Trophoblast cell (in vitro differentiated cells and primary cell): ENCODE data around the gene MZT2A.
"Not testable (repeated sequence)": the region's sequence is repeated elsewhere in the genome, so short reads cannot be mapped to it uniquely, and the experiment has no call there.

Source experiments
- DNase-seq, 2 donors: peaks; one replicate each; pipeline ENCODE4 v3.0.0-alpha.2; 2016
- H2AFZ ChIP-seq: 2 replicates; pipeline ENCODE4 v1.6.1; 2013; ENCODE audit warnings: low read length, moderate library complexity, mild to moderate bottlenecking; ENCODE audit not compliant: insufficient read depth, poor library complexity
- H2AK5ac ChIP-seq: 2 replicates; pipeline ENCODE4 v1.6.1; 2013; ENCODE audit warnings: mild to moderate bottlenecking, low read length
- H2BK120ac ChIP-seq: 2 replicates; pipeline ENCODE4 v1.6.1; 2013; ENCODE audit warnings: low read length, mild to moderate bottlenecking, moderate library complexity; ENCODE audit not compliant: insufficient read depth, poor library complexity
- H2BK12ac ChIP-seq: 2 replicates; pipeline ENCODE4 v1.6.1; 2013; ENCODE audit warnings: mild to moderate bottlenecking, low read length, moderate library complexity
- H2BK5ac ChIP-seq: 2 replicates; pipeline ENCODE4 v1.6.1; 2013; ENCODE audit warnings: low read length, low read depth, moderate library complexity, mild to moderate bottlenecking; ENCODE audit not compliant: poor library complexity
- H3K14ac ChIP-seq: 2 replicates; pipeline ENCODE4 v1.6.1; 2013; ENCODE audit warnings: mild to moderate bottlenecking, low read length
- H3K18ac ChIP-seq: 2 replicates; pipeline ENCODE4 v1.6.1; 2013; ENCODE audit warnings: mild to moderate bottlenecking, low read length
- H3K23ac ChIP-seq: 2 replicates; pipeline ENCODE4 v1.6.1; 2013; ENCODE audit warnings: low read length
- H3K27ac ChIP-seq: 2 replicates; pipeline ENCODE4 v1.5.1; 2013; ENCODE audit warnings: low read depth, mild to moderate bottlenecking, inconsistent platforms, low read length, moderate library complexity
- H3K27me3 ChIP-seq: 2 replicates; pipeline ENCODE4 v1.6.1; 2013; ENCODE audit warnings: inconsistent platforms, mild to moderate bottlenecking, low read length, moderate library complexity; ENCODE audit not compliant: insufficient read depth
- H3K36me3 ChIP-seq, 2 experiments: 1 replicate in 1 of 2; 2 replicates in 1 of 2; pipeline ENCODE4 v1.6.1; 2013; ENCODE audit warnings: low read length in 2 of 2, mild to moderate bottlenecking in 2 of 2, moderate library complexity in 1 of 2; ENCODE audit not compliant: insufficient read depth in 2 of 2, control insufficient read depth in 1 of 2
- H3K4ac ChIP-seq: 2 replicates; pipeline ENCODE4 v1.6.1; 2013; ENCODE audit warnings: low read depth, mild to moderate bottlenecking, low read length, moderate library complexity
- H3K4me1 ChIP-seq, 2 experiments: 1 replicate in 1 of 2; 2 replicates in 1 of 2; pipeline ENCODE4 v1.6.1; 2013; ENCODE audit warnings: low read length in 2 of 2, mild to moderate bottlenecking in 2 of 2, moderate library complexity in 1 of 2; ENCODE audit not compliant: insufficient read depth in 2 of 2, control insufficient read depth in 1 of 2
- H3K4me2 ChIP-seq: 2 replicates; pipeline ENCODE4 v1.6.1; 2013; ENCODE audit warnings: inconsistent platforms, mild to moderate bottlenecking, low read length, moderate library complexity
- H3K4me3 ChIP-seq: 2 replicates; pipeline ENCODE4 v1.5.1; 2013; ENCODE audit warnings: mild to moderate bottlenecking, low read depth, low read length, inconsistent platforms
- H3K79me1 ChIP-seq: one replicate; pipeline ENCODE4 v1.6.1; 2013; ENCODE audit warnings: low read length
- H3K79me2 ChIP-seq: 2 replicates; pipeline ENCODE4 v1.6.1; 2013; ENCODE audit warnings: low read length, mild to moderate bottlenecking; ENCODE audit not compliant: control insufficient read depth, insufficient read depth, poor library complexity
- H3K9ac ChIP-seq: 2 replicates; pipeline ENCODE4 v1.6.1; 2013; ENCODE audit warnings: mild to moderate bottlenecking, low read length
- H3K9me3 ChIP-seq: 2 replicates; pipeline ENCODE4 v1.6.1; 2013; ENCODE audit warnings: low read depth, mild to moderate bottlenecking, control low read depth, inconsistent platforms, low read length; ENCODE audit not compliant: insufficient read depth
- H4K12ac ChIP-seq: 2 replicates; pipeline ENCODE4 v1.6.1; 2013; ENCODE audit warnings: low read depth, mild to moderate bottlenecking, low read length, moderate library complexity
- H4K8ac ChIP-seq: 2 replicates; pipeline ENCODE4 v1.6.1; 2013; ENCODE audit warnings: low read depth, mild to moderate bottlenecking, low read length, moderate library complexity
- H4K91ac ChIP-seq: one replicate; pipeline ENCODE4 v1.6.1; 2013; ENCODE audit warnings: low read depth, mild to moderate bottlenecking, low read length, moderate library complexity
- WGBS: extraction: QIAGEN DNeasy Blood & Tissue Kit; methylation state at CpG from one replicate; pipeline ENCODE4 v1.1.7; 2013; ENCODE audit warnings: missing lambda C conversion rate; ENCODE audit not compliant: insufficient read length, insufficient coverage; ENCODE audit errors: extremely low coverage; 5-methylcytosine and 5-hydroxymethylcytosine counted together

MZT2A gene

DNA sequence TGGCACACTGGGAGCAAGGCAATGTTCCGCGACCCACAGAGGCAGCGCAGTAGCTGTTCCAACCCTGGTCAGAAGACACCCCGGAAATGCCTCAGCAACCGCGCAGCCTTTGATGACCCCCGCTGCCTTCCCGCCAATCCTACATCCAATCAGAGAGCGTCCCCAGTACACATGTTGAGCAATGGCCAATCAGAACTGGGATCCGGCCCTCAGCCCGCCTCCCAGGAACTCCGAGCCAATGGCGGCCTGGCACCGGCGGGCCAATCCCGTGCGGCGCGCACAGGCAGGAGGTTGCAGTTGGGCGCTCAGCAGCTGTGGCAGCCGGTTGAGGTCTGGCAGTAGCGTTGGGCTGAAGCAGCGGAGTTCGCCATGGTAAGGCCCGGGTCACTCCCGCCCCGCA is 16.4 kb downstream of the MZT2A start, which contains the start of gene TUBA3D:
TSS of gene TUBA3D (plus strand) at position 289 of the 400 bp plus-strand sequence. CDS start at position 370, 81 bp downstream.
- H3K4me1 ChIP-seq = no peaks in the 10 kb centered on the region
- no peak within 1 kb of the TSS for H3K9ac ChIP-seq
- H3K79me1 ChIP-seq = no peaks in the 10 kb centered on the region
- H3K27ac ChIP-seq = no peak within 1 kb of the TSS
- H2AK5ac ChIP-seq = no peak within 1 kb of the TSS
- no CpG with 5 or more reads among the region's 27 CpGs for WGBS
- no peak within 1 kb of the TSS for H4K8ac ChIP-seq
- no peak within 1 kb of the TSS for H2BK12ac ChIP-seq
- H2AFZ ChIP-seq = no peak within 1 kb of the TSS
- no peak within 1 kb of the TSS for H3K4ac ChIP-seq
- H3K27me3 ChIP-seq = no peaks in the 10 kb centered on the region
- H3K23ac ChIP-seq = no peak within 1 kb of the TSS
- H3K9me3 ChIP-seq = no peaks in the 10 kb centered on the region
- no peaks in the 10 kb centered on the region for H3K79me2 ChIP-seq
- H3K4me3 ChIP-seq = no peak within 1 kb of the TSS
- H3K4me2 ChIP-seq = no peak within 1 kb of the TSS
- peaks cover 0 to 3% of the 10 kb centered on the region in 2 experiments for H3K36me3 ChIP-seq
- no peak within 1 kb of the TSS for H2BK120ac ChIP-seq
- DNase-seq = no peak
- H2BK5ac ChIP-seq = no peak within 1 kb of the TSS
- H3K18ac ChIP-seq = no peak within 1 kb of the TSS
- no peak within 1 kb of the TSS for H3K14ac ChIP-seq
- no peak within 1 kb of the TSS for H4K91ac ChIP-seq
- H4K12ac ChIP-seq = no peak within 1 kb of the TSS

DNA sequence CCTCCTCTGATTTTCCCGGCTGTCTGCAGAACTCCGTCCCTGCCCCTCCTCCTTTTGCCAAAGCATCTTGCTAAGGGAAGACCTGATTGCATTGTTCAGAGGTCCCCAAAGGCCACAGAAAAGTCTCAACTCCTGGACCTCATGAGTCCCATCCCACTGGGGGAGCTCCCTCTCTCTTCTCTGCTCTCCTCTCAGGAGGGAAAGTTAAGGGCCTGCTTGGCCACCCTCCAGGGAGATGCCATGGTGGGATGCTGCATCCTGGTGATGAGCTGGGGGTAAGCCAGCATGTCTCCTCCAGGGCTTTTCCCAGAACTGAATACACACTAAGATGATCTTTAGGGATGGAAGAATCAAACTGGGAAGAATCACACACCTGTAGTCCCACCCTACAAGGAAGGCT is 18.9 kb downstream of the MZT2A start:
- not testable (repeated sequence) for H3K4me2 ChIP-seq, H3K79me2 ChIP-seq, H3K14ac ChIP-seq, H2AK5ac ChIP-seq, H3K36me3 ChIP-seq, DNase-seq, H3K9me3 ChIP-seq, H3K23ac ChIP-seq, H2BK12ac ChIP-seq, H4K8ac ChIP-seq, H4K12ac ChIP-seq, H3K4ac ChIP-seq, H4K91ac ChIP-seq, H2AFZ ChIP-seq, H3K9ac ChIP-seq, H3K27ac ChIP-seq, H3K27me3 ChIP-seq, H3K18ac ChIP-seq, H3K79me1 ChIP-seq, H3K4me3 ChIP-seq, H3K4me1 ChIP-seq, H2BK120ac ChIP-seq, H2BK5ac ChIP-seq
- no CpG with 5 or more reads among the region's 2 CpGs for WGBS

DNA sequence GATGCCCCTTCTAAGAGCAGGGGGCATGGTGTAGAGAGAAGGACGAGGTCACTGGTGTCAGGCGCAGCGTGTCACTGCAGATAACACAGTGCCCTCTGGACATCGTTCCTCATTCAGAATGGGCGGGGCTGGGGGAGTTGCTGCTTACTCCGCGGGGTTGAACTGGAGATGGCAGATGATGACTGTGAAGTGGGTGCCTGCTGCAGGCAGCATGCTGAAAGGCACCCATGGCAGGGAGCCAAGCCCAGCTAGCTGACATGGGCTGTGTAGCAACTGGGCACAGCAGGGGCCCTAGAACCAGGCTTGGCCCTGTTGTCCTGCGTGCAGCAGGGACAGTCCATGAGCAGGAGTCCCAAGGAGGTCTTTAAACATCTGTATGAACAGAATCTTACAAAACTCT is 20.6 kb downstream of the MZT2A start:
- H3K4me2 ChIP-seq, H2AFZ ChIP-seq, H3K4me1 ChIP-seq, H3K4me3 ChIP-seq, H4K12ac ChIP-seq, H4K91ac ChIP-seq, H3K18ac ChIP-seq, DNase-seq, H3K9me3 ChIP-seq, H3K9ac ChIP-seq, H2BK12ac ChIP-seq, H4K8ac ChIP-seq, H3K27ac ChIP-seq, H3K27me3 ChIP-seq, H3K23ac ChIP-seq, H3K4ac ChIP-seq, H2BK5ac ChIP-seq, H3K36me3 ChIP-seq, H3K79me1 ChIP-seq, H2BK120ac ChIP-seq, H2AK5ac ChIP-seq, H3K14ac ChIP-seq, H3K79me2 ChIP-seq: not testable (repeated sequence)
- no CpG with 5 or more reads among the region's 8 CpGs for WGBS

DNA sequence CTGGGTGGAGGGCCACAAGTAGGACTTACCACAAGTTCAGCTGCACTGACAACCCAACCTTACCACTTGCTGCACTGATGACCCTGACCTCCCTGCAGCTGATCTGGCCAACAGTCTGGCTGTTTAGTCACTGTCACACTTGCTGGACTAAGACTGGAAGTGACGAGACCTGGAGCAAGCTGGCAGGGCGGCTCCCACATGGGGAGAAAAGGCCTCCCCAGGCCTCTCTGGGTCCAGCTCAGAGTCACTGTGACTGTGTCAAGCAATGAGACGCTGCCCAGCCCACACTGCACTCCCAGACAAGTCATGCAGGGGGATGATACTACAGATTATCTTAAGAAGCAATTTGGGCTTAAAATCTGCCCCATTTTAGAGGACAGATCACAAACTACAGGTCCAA is 21.3 kb downstream of the MZT2A start:
- H3K4me3 ChIP-seq, H3K23ac ChIP-seq, H4K12ac ChIP-seq, H3K4ac ChIP-seq, H2BK120ac ChIP-seq, H3K79me1 ChIP-seq, H3K79me2 ChIP-seq, H4K8ac ChIP-seq, H3K36me3 ChIP-seq, H2AK5ac ChIP-seq, H3K4me1 ChIP-seq, DNase-seq, H3K4me2 ChIP-seq, H3K9me3 ChIP-seq, H3K18ac ChIP-seq, H3K27ac ChIP-seq, H3K27me3 ChIP-seq, H3K9ac ChIP-seq, H2BK5ac ChIP-seq, H4K91ac ChIP-seq, H2BK12ac ChIP-seq, H3K14ac ChIP-seq, H2AFZ ChIP-seq: not testable (repeated sequence)
- no CpG with 5 or more reads among the region's 3 CpGs for WGBS
